Epidermal melanocyte (primary cell): ENCODE data around the gene MFSD11.
"Not testable (repeated sequence)": the region's sequence is repeated elsewhere in the genome, so short reads cannot be mapped to it uniquely, and the experiment has no call there.

Source experiments
- DNase-seq: peaks from one replicate; pipeline ENCODE4 v3.0.0; 2011; ENCODE audit warnings: low spot score; ENCODE audit not compliant: insufficient read length

MFSD11 gene

GRCh38 chr17:76709077-76709950 is 28.6 kb upstream of the MFSD11 start:
- DNase-seq = peak; percentile 86

- peak; percentile 17 for DNase-seq
Observed at GRCh38 chr17:76709951-76710862, 27.7 kb upstream of the MFSD11 start.

DNA sequence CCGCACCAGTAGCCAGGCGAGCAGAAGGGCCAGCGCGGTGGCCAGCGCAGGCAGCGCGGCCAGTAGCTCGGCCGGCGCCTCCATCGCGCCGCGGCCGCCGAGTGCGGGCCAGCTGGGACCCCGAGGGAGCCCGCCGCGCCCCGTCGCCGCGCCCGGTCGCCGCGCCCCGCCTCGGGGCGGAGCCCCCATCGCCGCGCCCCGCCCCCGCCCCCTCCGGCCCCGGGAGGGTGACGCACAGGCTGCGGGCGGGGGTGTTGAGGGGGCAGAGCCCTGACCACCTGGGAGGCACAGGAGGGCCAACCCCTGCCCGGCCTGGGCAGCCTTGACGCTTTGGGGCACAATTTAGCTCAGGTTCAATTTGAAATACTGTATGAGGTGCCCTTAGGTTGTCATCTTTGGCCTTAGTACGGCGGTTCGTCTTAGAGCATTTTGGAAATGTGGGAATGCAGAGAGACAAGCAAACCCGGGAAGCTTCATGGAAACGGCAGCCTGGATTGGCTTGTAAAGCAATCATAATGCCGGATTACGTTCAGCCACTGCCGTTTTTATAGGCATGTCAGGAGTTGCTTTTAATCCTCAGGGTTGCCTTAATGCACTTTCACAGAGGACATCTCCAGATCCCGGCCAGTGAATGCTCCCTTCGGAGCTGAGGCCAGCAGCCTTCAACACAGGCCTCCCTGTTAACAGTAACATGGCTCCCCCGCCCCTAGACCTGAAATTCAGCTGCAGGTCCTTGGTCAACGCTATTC is 26.9 kb upstream of the MFSD11 start, which contains the start of gene MXRA7:
TSS of gene MXRA7 (minus strand) at position 103 of the 749 bp plus-strand sequence. CDS start at position 84, 19 bp downstream.
- peak; percentile 59 for DNase-seq

DNA sequence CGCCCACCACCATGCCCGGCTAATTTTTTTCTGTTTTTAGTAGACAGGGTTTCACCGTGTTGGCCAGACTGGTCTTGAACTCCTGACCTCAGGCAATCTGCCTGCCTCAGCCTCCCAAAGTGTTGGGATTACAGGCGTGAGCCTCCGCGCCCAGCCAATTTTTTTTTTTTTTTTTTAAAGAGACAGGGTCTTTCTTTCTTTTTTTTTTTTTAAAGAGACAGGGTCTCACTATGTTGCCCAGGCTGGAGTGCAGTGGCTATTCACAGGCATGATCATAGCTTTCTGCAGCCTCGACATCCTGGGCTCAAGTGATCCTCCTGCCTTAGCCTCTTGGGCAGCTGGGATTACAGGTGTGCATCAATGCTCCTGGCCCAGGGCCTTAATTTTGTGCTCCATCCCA is 25.6 kb upstream of the MFSD11 start:
- DNase-seq = not testable (repeated sequence)

- no peak for DNase-seq
Observed at GRCh38 chr17:76713765-76714164, 24.2 kb upstream of the MFSD11 start.

GRCh38 chr17:76714336-76714735 is 23.6 kb upstream of the MFSD11 start:
- DNase-seq = no peak

- DNase-seq = peak; percentile 50
Observed at GRCh38 chr17:76714822-76715495, 23.0 kb upstream of the MFSD11 start.

DNA sequence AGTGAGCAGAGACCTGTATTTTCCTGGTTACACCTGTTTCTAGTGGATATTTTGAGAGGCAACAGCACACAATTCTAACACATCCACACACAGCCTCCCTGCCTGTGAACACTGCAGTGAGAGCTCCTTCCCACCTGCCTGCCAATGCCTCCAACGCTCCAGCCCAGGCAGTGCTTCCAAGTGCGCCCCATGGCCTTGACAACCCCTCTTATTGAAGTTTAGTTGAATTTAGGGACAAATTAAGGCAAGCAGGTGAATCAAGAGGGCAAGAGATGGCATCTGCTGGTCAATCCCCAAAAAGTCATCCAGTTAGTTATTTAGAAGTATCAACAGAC is 22.5 kb upstream of the MFSD11 start:
- DNase-seq = no peak

- peak; percentile 30 for DNase-seq
Observed at GRCh38 chr17:76716146-76716838, 21.6 kb upstream of the MFSD11 start.

DNA sequence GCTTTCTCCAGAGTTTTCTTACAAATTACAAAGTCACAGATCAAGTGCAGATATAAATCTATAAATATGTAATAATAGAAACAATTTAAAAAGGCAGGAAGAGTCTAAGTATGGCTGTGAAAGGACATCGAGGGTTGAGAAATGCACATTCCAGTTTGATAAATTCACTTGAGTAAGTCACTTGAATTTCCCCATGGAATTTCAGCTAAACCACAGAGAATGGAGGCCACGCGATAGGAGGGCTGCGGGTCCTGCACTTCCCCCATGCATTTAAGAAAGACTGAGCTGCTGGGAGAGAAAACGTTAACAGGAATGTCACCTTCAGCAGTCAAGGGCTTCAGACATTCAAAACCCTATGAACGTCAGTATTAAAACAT is 21.1 kb upstream of the MFSD11 start:
- DNase-seq = peak; percentile 24

GRCh38 chr17:76718516-76718915 is 19.4 kb upstream of the MFSD11 start:
- DNase-seq = no peak

DNA sequence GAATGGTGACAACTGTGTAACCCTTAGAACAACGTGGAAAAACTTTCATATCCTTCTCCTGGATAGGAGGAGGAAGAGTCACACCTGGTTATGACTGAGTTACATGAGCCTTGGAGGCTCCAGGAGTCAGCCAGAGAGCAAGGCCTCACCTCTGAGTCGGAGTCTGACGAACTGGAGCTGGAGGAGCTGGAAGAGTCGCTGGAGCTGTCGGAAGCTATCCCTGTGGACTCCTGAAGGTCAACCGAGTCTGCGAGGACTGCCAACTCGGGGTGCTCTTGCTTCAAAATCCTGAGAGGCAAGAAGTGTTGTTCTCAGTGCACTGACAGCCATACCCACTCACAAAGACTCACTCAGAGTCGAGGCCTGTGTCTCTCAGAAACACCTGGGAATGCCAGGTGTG is 17.7 kb upstream of the MFSD11 start:
- DNase-seq = no peak

GRCh38 chr17:76720941-76721340 is 17.0 kb upstream of the MFSD11 start:
- no peak for DNase-seq

- no peak for DNase-seq
Observed at GRCh38 chr17:76721463-76721862, 16.5 kb upstream of the MFSD11 start.

GRCh38 chr17:76722279-76722678 is 15.6 kb upstream of the MFSD11 start:
- DNase-seq = no peak

DNA sequence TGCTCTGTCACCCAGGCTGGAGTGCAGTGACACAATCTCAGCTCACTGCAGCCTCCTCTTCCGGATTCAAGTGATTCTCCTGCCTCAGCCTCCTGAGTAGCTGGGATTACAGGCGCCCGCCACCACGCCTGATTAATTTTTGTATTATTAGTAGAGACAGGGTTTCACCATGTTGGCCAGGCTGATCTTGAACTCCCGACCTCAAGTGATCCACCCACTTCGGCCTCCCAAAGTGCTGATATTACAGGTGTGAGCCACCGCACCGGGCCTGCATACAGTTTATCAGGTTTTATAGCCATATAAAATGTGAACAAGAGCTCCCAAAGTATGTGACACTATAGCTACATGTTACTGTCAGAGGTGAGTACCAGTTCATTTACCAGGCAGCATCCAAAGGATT is 14.9 kb upstream of the MFSD11 start:
- DNase-seq = not testable (repeated sequence)

DNA sequence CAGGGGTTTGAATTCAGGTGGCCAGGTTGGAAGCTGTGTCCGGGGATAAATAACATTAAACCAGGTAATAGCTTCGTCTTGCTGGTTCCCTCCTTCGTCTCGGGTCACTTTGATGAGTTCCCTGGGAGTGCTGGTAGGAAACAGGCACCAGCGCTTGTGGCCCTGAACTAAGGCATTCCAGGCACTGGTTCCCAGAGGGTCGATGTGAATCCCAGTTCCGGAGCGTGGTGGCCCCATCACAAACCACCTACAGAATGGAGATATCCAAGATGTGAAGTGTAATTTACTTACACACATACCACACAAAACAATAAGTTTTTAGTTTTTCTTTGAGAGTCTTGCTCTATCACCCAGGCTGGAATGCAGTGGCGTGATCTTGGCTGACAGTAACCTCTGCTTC is 14.1 kb upstream of the MFSD11 start:
- DNase-seq = no peak

DNA sequence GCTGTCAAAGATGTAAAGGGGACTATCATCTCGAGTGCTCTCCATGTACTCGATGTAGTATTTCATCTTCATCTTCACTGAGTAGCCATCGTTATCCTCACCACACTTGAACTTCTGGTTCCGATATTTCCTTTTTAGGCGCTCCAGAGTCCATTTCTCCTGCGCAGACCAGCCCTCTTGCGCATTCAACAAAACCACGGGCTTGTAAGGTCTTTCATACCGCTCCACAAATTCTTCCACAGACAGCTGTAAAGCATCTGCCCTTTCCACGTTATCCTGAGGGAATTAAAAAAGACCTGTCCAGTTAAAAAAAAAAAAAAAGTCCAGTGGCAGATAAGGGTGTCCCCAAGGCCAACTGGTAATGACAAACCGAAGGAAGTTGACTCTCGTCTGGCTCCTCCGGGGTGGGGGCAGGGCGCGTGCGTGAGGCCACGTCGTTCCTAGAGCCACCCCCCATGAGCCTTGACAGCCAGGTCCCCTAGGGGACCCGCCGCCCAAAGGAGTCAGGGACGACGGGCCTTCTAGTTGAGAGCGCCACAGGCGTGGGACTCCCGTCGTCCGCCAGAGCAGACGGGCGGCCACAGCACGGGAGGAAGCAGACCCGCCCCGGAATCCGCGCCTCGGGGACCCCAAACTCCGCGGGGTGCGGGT is 12.2 kb upstream of the MFSD11 start:
- DNase-seq = peak; percentile 18

DNA sequence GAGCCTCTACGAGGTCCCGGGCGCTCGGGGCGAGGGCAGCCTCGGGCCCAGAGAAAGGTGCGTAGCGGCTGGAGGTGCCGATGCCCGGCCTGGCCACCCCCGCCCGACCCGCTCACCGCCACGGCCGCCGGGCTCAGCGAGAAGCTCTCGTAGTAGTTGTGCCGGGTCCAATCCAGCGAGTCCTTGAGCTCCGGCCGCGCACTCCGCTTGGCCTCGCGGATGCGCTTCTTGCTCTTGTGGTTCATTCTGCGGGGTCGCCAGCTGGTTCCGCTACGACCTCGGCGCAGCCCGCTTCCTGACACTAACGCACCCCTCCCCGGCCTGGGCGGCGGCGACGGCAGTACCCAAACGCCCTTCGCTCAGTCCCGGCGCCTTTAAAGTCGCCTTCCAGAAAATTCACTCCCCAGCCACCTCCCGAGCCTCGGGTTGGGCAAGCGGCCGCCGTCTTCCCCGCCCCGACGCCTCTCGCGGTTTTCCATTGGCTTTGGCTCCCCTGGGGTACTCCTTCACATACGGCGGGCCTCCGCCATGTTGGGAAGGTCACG is 11.6 kb upstream of the MFSD11 start, which contains the start of gene JMJD6:
TSS of gene JMJD6 (minus strand) at position 376 of the 545 bp plus-strand sequence. CDS start at position 245, 131 bp downstream.
- DNase-seq = peak; percentile 94
